Testis (tissue), 2 donors: ENCODE results near the gene PRKAG2.

Experiments
- POLR2A ChIP-seq: fragments of 450-650 bp; IDR thresholded peaks from one replicate; pipeline ENCODE4 v1.6.1; 2017; ENCODE audit warnings: antibody characterized with exemption, mild to moderate bottlenecking, moderate library complexity
- TF ChIP-seq, protein P1 (sequence below), 3 experiments: fragments of 450-650 bp in 2 of 3; fragments of 200-600 bp in 1 of 3; sonication (generic) in 1 of 3; IDR thresholded peaks; one replicate each; pipeline ENCODE4 v1.5.1; 2016 to 2019; ENCODE audit warnings: antibody characterized with exemption in 3 of 3, mild to moderate bottlenecking in 2 of 3, moderate library complexity in 1 of 3

- TF ChIP-seq, protein P1, sequence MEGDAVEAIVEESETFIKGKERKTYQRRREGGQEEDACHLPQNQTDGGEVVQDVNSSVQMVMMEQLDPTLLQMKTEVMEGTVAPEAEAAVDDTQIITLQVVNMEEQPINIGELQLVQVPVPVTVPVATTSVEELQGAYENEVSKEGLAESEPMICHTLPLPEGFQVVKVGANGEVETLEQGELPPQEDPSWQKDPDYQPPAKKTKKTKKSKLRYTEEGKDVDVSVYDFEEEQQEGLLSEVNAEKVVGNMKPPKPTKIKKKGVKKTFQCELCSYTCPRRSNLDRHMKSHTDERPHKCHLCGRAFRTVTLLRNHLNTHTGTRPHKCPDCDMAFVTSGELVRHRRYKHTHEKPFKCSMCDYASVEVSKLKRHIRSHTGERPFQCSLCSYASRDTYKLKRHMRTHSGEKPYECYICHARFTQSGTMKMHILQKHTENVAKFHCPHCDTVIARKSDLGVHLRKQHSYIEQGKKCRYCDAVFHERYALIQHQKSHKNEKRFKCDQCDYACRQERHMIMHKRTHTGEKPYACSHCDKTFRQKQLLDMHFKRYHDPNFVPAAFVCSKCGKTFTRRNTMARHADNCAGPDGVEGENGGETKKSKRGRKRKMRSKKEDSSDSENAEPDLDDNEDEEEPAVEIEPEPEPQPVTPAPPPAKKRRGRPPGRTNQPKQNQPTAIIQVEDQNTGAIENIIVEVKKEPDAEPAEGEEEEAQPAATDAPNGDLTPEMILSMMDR (IDR thresholded peaks at IDR 0.05), result peak; percentile 12 to 49 (median 17)
- no peak for TF ChIP-seq POLR2A
Observed at GRCh38 chr7:151631953-151632749, 244.8 kb downstream of the PRKAG2 start.
